ENCODE measurements around the gene MEA1.
"Not testable (repeated sequence)": the region's sequence is repeated elsewhere in the genome, so short reads cannot be mapped to it uniquely, and the experiment has no call there.

The MEA1 gene

DNA sequence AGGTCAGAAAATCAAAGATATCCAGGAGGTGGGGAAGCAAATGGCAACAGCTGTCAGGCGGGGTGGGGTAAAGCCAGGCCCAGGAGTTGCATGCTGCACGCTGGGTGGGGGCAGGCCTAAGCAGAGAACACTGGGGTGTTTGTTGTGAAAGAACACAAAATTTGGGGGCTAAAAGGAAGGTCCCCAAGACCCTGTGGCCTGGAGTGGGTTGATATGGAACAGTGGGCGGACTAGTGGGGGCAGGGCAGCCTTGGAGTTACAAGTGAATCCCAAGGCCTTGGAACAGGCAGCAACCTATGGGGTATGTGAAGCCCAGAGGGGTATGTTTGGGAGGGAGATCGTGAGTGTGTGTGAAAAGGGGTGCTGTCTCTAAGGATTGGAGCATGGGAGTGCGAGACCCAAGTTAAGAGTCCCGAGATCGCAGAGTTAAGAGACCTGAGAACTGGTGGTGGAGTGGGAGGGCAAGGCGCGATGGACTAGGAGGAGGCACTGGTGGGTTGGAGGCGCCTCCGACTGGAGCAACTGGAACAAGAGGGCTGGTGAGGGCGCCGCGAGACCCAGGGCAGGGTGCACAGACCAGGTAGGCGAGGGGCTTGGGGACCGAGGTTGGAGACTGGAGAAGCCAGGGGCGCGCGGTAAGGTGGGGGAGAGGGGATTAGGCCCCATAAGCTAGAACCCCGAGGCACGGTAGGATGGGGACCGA is 39.2 kb upstream of the MEA1 start:
- TF ChIP-seq JUND (IDR thresholded peaks at IDR 0.05; ENCODE audit: low read depth) = no peak

GRCh38 chr6:43052225-43052841 is 38.6 kb upstream of the MEA1 start:
- no peak for TF ChIP-seq JUND (IDR thresholded peaks at IDR 0.05; ENCODE audit: low read depth)
- DNase-seq (ENCODE audit: low read depth in 1 of 2, low spot score in 1 of 2) = no peak
- in situ Hi-C loops (cut with HindIII; ENCODE audit: low pct_unique_long_range_greater_than_20kb, low sequenced_read_pairs) = no loop called here

More for the DNA sequence above, 39.2 kb upstream of the MEA1 start:
- in situ Hi-C loops (cut with HindIII; ENCODE audit: low pct_unique_long_range_greater_than_20kb, low sequenced_read_pairs) = no loop called here
- DNase-seq (ENCODE audit: low read depth in 1 of 2, low spot score in 1 of 2) = peak in 1 of 2 experiments; percentile 29

DNA sequence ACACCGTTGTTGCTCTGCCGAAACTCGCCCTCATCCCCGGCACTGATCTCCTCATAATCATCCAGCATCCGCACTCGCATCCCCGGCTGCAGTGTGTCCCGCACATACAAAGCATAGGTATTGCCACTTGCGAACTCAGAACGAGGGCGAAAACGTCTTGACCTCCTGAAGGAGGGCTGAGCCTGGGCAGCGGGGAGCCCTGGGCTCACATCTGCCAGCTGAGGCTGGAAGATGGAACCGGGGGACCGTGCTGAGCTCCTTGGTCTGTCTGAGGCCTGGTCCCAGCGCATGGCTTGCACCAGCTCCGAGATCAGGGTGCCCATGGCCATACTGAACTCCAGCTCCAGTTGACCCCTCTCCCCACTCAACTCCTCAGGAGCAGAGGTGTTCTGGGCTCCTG is 37.2 kb upstream of the MEA1 start:
- in situ Hi-C loops (cut with HindIII; ENCODE audit: low pct_unique_long_range_greater_than_20kb, low sequenced_read_pairs) = no loop called here
- no peak for DNase-seq (ENCODE audit: low read depth in 1 of 2, low spot score in 1 of 2)
- no peak for TF ChIP-seq JUND (IDR thresholded peaks at IDR 0.05; ENCODE audit: low read depth)

DNA sequence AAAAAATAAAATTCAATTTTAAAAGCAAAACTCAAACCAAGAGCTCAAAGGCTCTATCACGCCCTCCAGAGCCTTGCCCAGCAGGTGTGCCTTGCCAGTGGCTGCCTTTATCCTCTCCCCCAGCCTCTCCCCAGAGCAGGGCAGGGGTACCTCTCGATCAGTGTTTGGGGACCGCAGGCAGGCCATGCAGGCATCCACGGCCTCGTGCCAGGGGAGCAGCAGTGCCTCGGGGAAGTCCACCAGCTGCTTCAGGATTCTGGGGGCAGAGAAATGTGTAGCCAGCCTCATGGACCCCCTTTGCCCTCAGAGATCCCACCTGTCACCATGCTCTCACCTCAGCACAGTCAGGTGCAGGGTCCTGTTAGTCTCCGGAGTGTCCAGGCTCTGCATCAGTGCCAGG is 34.3 kb upstream of the MEA1 start:
- no peak for DNase-seq (ENCODE audit: low read depth in 1 of 2, low spot score in 1 of 2)
- TF ChIP-seq JUND (IDR thresholded peaks at IDR 0.05; ENCODE audit: low read depth) = no peak
- in situ Hi-C loops (cut with HindIII; ENCODE audit: low pct_unique_long_range_greater_than_20kb, low sequenced_read_pairs) = no loop called here

DNA sequence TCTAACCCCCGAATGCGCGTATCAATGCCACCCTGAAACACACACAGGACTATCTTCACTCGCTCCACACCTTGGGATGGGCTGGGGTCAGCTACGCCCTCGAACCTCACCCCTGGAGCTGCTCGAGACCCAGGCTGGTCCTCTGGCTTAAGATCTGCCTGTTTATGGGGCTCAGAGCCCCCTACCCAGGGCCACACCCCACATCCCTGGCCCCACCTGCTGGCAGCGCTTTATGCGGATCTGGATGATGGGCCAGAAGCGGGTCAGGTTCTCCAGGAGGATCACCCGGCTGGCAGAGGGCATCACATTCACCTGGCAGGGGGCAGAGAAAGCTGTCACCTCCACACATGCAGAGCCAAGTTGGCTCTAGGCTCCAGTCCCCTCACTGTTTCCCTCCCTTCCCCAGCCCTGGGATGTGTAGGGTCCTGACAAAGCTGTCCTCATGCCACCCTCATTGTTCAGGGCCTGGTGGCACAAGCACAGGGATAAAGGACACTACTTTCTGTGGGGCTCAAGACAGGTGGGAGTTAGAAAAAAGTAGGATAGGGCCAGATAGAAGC is 31.7 kb upstream of the MEA1 start:
- no peak for TF ChIP-seq JUND (IDR thresholded peaks at IDR 0.05; ENCODE audit: low read depth)
- in situ Hi-C loops (cut with HindIII; ENCODE audit: low pct_unique_long_range_greater_than_20kb, low sequenced_read_pairs) = no loop called here
- no peak for DNase-seq (ENCODE audit: low read depth in 1 of 2, low spot score in 1 of 2)

GRCh38 chr6:43043310-43043709 is 29.6 kb upstream of the MEA1 start:
- in situ Hi-C loops (cut with HindIII; ENCODE audit: low pct_unique_long_range_greater_than_20kb, low sequenced_read_pairs) = no loop called here

DNA sequence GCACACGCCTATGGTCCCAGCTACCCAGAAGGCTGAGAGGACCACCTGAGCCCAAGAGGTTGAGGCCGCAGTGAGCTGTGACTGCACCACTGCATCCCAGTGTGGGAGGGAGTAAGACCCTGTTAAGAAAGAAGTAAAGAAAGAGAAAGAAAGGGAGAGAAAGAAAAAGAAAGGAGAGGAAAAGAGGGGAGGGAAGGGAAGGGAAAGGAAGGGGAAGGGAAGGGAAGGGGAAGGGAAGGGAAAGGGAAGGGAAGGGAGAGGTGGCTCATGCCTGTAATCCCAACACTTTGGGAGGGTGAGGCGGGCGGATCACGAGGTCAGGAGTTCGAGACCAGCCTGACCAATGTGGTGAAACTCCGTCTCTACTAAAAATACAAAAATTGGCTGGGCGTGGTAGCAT is 27.7 kb upstream of the MEA1 start:
- DNase-seq (ENCODE audit: low read depth in 1 of 2, low spot score in 1 of 2); in situ Hi-C loops (cut with HindIII; ENCODE audit: low pct_unique_long_range_greater_than_20kb, low sequenced_read_pairs): not testable (repeated sequence)

More at GRCh38 chr6:43043310-43043709, 29.6 kb upstream of the MEA1 start:
- TF ChIP-seq JUND (IDR thresholded peaks at IDR 0.05; ENCODE audit: low read depth) = no peak
- DNase-seq (ENCODE audit: low read depth in 1 of 2, low spot score in 1 of 2) = no peak

DNA sequence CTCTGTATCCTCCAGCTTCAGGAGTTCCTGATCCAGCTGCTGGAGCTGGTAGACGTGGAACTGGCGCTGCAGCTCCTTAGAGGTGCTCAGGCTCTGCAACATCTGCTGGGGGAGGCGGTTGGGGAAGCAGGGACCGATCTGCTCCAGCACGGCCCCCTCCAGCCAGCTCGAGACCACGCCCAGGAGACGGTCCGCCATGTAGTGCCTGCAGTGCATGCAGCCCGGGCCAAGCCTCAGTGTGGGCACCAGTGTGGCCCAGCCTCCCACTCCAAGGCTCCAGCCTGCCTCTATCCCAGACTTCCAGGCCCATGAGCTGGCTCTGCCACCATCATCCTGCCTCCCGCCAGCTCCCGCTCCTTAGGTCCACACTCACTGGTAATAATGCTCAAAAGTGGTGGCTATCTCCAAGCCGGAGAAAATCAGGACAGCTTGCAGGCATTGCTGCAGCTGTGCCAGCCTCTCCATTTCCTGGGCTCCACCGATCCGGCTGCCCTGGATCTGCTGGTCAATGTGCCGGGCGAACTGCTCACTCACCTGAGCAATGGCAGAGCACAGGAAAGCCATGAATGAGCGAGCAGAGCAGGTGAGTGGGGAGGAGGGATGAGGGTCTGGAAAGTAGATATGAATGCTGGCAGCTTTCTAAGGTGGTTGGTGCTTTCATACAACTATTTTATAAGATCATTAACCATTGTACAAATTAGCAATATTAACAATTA is 27.0 kb upstream of the MEA1 start:
- TF ChIP-seq JUND (IDR thresholded peaks at IDR 0.05; ENCODE audit: low read depth) = no peak
- no peak for DNase-seq (ENCODE audit: low read depth in 1 of 2, low spot score in 1 of 2)
- in situ Hi-C loops (cut with HindIII; ENCODE audit: low pct_unique_long_range_greater_than_20kb, low sequenced_read_pairs) = no loop called here

DNA sequence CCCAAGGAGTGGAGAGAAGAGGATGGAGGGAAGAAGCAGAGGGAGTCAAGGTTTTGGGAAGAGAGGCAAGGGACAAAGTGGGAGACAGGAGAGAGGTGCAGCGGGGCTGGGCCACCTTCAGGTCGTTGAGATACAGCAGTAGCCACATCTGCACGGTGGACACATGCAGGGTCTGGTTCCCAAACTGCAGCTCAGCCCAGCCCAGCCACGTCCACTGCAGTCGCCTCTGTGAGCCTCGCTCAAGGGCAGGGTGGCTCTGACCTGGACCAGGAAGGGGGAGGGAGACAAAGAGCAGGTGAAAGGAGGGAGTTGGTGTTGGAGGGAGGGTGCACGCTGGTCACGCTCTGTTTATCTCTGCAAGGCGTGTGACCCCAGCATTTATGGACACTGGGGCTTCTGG is 25.0 kb upstream of the MEA1 start:
- in situ Hi-C loops (cut with HindIII; ENCODE audit: low pct_unique_long_range_greater_than_20kb, low sequenced_read_pairs) = no loop called here
- no peak for TF ChIP-seq JUND (IDR thresholded peaks at IDR 0.05; ENCODE audit: low read depth)
- DNase-seq (ENCODE audit: low read depth in 1 of 2, low spot score in 1 of 2) = no peak

GRCh38 chr6:43037706-43038105 is 24.0 kb upstream of the MEA1 start:
- in situ Hi-C loops (cut with HindIII; ENCODE audit: low pct_unique_long_range_greater_than_20kb, low sequenced_read_pairs) = no loop called here
- no peak for DNase-seq (ENCODE audit: low read depth in 1 of 2, low spot score in 1 of 2)
- no peak for TF ChIP-seq JUND (IDR thresholded peaks at IDR 0.05; ENCODE audit: low read depth)

GRCh38 chr6:43037197-43037596 is 23.5 kb upstream of the MEA1 start:
- no peak for DNase-seq (ENCODE audit: low read depth in 1 of 2, low spot score in 1 of 2)
- in situ Hi-C loops (cut with HindIII; ENCODE audit: low pct_unique_long_range_greater_than_20kb, low sequenced_read_pairs) = no loop called here
- no peak for TF ChIP-seq JUND (IDR thresholded peaks at IDR 0.05; ENCODE audit: low read depth)

DNA sequence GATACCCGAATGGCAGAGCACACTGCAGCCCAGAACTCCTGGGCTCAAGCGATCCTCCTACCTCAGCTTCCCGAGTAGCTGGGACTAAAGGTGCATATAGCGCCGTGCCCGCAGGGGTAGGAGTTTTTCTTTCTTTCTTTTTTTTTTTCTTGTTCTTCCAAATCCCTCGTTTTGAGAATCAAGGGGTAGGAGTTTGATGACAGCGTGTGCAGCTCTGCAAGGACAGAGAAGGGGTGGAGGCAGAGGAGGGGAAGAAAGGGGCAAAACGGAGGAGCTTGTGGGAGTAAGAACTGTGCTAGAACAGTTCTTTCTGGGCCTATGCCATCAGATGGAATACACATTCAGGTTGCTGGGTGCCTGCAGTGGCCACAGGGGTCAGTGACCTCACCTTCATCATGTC is 23.0 kb upstream of the MEA1 start:
- DNase-seq (ENCODE audit: low read depth in 1 of 2, low spot score in 1 of 2) = no peak
- no peak for TF ChIP-seq JUND (IDR thresholded peaks at IDR 0.05; ENCODE audit: low read depth)
- in situ Hi-C loops (cut with HindIII; ENCODE audit: low pct_unique_long_range_greater_than_20kb, low sequenced_read_pairs) = no loop called here
